Measurements from ENCODE around the gene KRT28. TPM values are rescaled to one million over a fixed set of nuclear protein-coding genes. Genes with fewer than 3 reads are reported as not detected.
A peak's percentile ranks its signal among the peaks of the same experiment; 100 is the strongest.

The KRT28 gene
- total and polyA plus RNA-seq, 2 of the 8 experiments (the other 6 are each of a cell fraction or from before 2014, with no cell fraction given) = not detected

GRCh38 chr17:40832840-40833239 lies 33.1 kb upstream of the KRT28 start:
- Histone ChIP-seq H3K27ac (ENCODE audit: low read depth, low read length) (no peak overlapping the region), H2BK120ac (replicated peaks; ENCODE audit: low read depth, low read length) (no peak overlapping the region), H3K79me2 (ENCODE audit: control insufficient read depth in 1 of 2, insufficient read depth in 2 of 2, low read length in 2 of 2) (no peaks in the 10 kb centered on the region), H3K56ac (replicated peaks; ENCODE audit: insufficient read length, low read depth, low read length) (no peak overlapping the region), H2BK15ac (ENCODE audit: low read length) (no peak overlapping the region), H2BK5ac (ENCODE audit: low read depth, low read length) (no peak overlapping the region), H3K4ac (replicated peaks; ENCODE audit: insufficient read length, low read depth, low read length) (no peak overlapping the region), H3K36me3 (ENCODE audit: control insufficient read depth in 2 of 4, insufficient read depth in 4 of 4, low read length in 3 of 4) (no peaks in the 10 kb centered on the region), H3K4me2 (ENCODE audit: insufficient read depth in 1 of 2, low read depth in 2 of 2, low read length in 2 of 2) (peak overlapping the region in 1 of 2 experiments; percentile 28; a peak in 1 of 4 replicates), H2AFZ (ENCODE audit: low read length) (no peak overlapping the region), H3K14ac (ENCODE audit: insufficient read length) (no peak overlapping the region), H3K9ac (replicated peaks in 1 of 4; ENCODE audit: extremely low read depth in 1 of 4, low read depth in 3 of 4, low read length in 3 of 4) (no peak overlapping the region), H3K4me1 (replicated peaks in 1 of 4; ENCODE audit: control insufficient read depth in 3 of 4, insufficient read depth in 4 of 4, low read length in 3 of 4) (peaks cover 0 to 3% (median 0%) of the 10 kb centered on the region in 4 experiments; a peak in 1 of 7 replicates), H4K5ac (ENCODE audit: insufficient read length, low read depth, low read length) (no peak overlapping the region), H4K8ac (ENCODE audit: extremely low read depth, insufficient read depth, low read length) (no peak overlapping the region), H3K27me3 (replicated peaks in 1 of 4; ENCODE audit: control insufficient read depth in 3 of 4, extremely low read depth in 1 of 4, insufficient read depth in 3 of 4, low read length in 3 of 4) (peaks cover 3 to 27% (median 9%) of the 10 kb centered on the region in 4 experiments), H2BK20ac (ENCODE audit: low read length) (no peak overlapping the region), H2AK5ac (ENCODE audit: low read depth, low read length) (no peak overlapping the region), H4K91ac (replicated peaks; ENCODE audit: insufficient read length, low read length) (no peak overlapping the region), H3K23me2 (ENCODE audit: low read depth, low read length) (no peaks in the 10 kb centered on the region), H4K20me1 (replicated peaks in 1 of 2; ENCODE audit: control insufficient read depth in 1 of 2, insufficient read depth in 2 of 2, low read length in 2 of 2) (peaks cover 0 to 2% of the 10 kb centered on the region in 2 experiments), H3K4me3 (ENCODE audit: extremely low read depth in 1 of 4, insufficient read depth in 2 of 4, low read depth in 3 of 4, low read length in 4 of 4) (no peak overlapping the region), H3K9me3 (ENCODE audit: insufficient read depth in 2 of 2, low read depth in 1 of 2, low read length in 1 of 2) (no peaks in the 10 kb centered on the region), H3K18ac (ENCODE audit: extremely low read depth, low read length) (no peak overlapping the region), H3K23ac (ENCODE audit: insufficient read length) (no peak overlapping the region), H2BK12ac (ENCODE audit: low read depth, low read length) (no peak overlapping the region), H3K79me1 (ENCODE audit: low read depth, low read length) (no peaks in the 10 kb centered on the region)
- no peak for DNase-seq (ENCODE audit: low read depth in 1 of 2, low spot score in 2 of 2)
- peak; percentile 48 for FAIRE-seq
- TF ChIP-seq SUZ12 (IDR thresholded peaks at IDR 0.05; ENCODE audit: low read length) = no peak
- no peak for TF ChIP-seq EP300 (IDR thresholded peaks at IDR 0.05; ENCODE audit: borderline replicate concordance in 1 of 2, low read depth in 2 of 2, low read length in 2 of 2)
- TF ChIP-seq POLR2AphosphoS5 (IDR thresholded peaks at IDR 0.05; ENCODE audit: low read depth, low read length) = 0 out of 2 replicates have a peak, but pooled peaks have one; percentile 31
- POLR2A ChIA-PET (ENCODE audit: partially characterized antibody) = interaction anchor here (1.0 kb wide), 1 partner anchor 14 kb away, joined by 5 read pairs; no protein-coding TSS in a partner anchor
- 24% methylated on average over 3 of the region's 3 CpGs; no CpG with 5 or more reads in 1 of the 2 experiments for WGBS, 2 experiments (ENCODE audit: extremely low coverage in 1 of 2, insufficient coverage in 1 of 2, insufficient read length in 1 of 2, insufficient replicate concordance in 2 of 2, low coverage in 1 of 2, low lambda C conversion rate in 2 of 2, missing lambda C conversion rate in 1 of 2)
- CTCF ChIA-PET (ENCODE audit: partially characterized antibody) = interaction anchor here (0.6 to 1.5 kb wide), 5 partner anchors 15 to 830 kb away, joined by 3 read pairs; no protein-coding TSS in a partner anchor
